Natural killer cell (primary cell): ENCODE results near the gene STX11. TPM values are rescaled to one million over a fixed set of nuclear protein-coding genes. Genes with fewer than 3 reads are reported as not detected.

Experiments used
- ATAC-seq, 3 donors: fragments of 150-1000 bp in 2 of 3; fragments of 200-7000 bp in 1 of 3; cut with Tn5 transposase; 1 replicate in 1 of 3; 2 replicates in 2 of 3; pipeline ENCODE4 v1.10.0; 2021; ENCODE audit warnings: mild to moderate bottlenecking in 2 of 3, moderate library complexity in 2 of 3
- DNase-seq, 2 donors: peaks; one replicate each; pipeline versions ENCODE4 v3.0.0 to v3.0.0-alpha.2; 2013 to 2021; ENCODE audit warnings: mixed read lengths in 1 of 2
- H3K27ac ChIP-seq: one replicate; pipeline ENCODE4 v1.5.1; 2013; ENCODE audit warnings: mild to moderate bottlenecking, low read length
- H3K27me3 ChIP-seq: one replicate; pipeline ENCODE4 v1.6.1; 2013; ENCODE audit warnings: low read length; ENCODE audit not compliant: control insufficient read depth, insufficient read depth
- H3K36me3 ChIP-seq: one replicate; pipeline ENCODE4 v1.6.1; 2013; ENCODE audit warnings: low read length; ENCODE audit not compliant: control insufficient read depth, insufficient read depth
- H3K4me1 ChIP-seq: one replicate; pipeline ENCODE4 v1.6.1; 2013; ENCODE audit warnings: low read length; ENCODE audit not compliant: control insufficient read depth, insufficient read depth
- H3K4me3 ChIP-seq: one replicate; pipeline ENCODE4 v1.5.1; 2013; ENCODE audit warnings: low read length
- H3K9me3 ChIP-seq: one replicate; pipeline ENCODE4 v1.6.1; 2013; ENCODE audit warnings: low read length; ENCODE audit not compliant: control insufficient read depth, insufficient read depth
- H3K27ac Mint-ChIP-seq, 2 donors: one replicate each; pipeline ENCODE4 v1.8.0; 2022; ENCODE audit warnings: mild to moderate bottlenecking in 2 of 2, mixed read lengths in 2 of 2, moderate library complexity in 1 of 2
- H3K27me3 Mint-ChIP-seq, 2 donors: one replicate each; pipeline ENCODE4 v1.8.0; 2022; ENCODE audit warnings: low read depth in 2 of 2, mixed read lengths in 2 of 2
- H3K36me3 Mint-ChIP-seq: one replicate; pipeline ENCODE4 v1.8.0; 2022; ENCODE audit warnings: mixed read lengths
- H3K4me1 Mint-ChIP-seq, 2 donors: one replicate each; pipeline ENCODE4 v1.8.0; 2022; ENCODE audit warnings: mixed read lengths in 2 of 2
- H3K4me3 Mint-ChIP-seq: one replicate; pipeline ENCODE4 v1.8.0; 2022; ENCODE audit warnings: mild to moderate bottlenecking, moderate library complexity, mixed read lengths
- H3K9me3 Mint-ChIP-seq, 2 donors: one replicate each; pipeline ENCODE4 v1.8.0; 2022; ENCODE audit warnings: mixed read lengths in 2 of 2
- CTCF ChIP-seq: fragments of 200-600 bp; IDR thresholded peaks from one replicate; pipeline ENCODE4 v1.8.0; 2022; ENCODE audit warnings: antibody characterized with exemption
- WGBS: methylation state at CpG from one replicate; pipeline ENCODE4 v1.1.7; 2013; ENCODE audit warnings: missing lambda C conversion rate; ENCODE audit not compliant: insufficient coverage; 5-methylcytosine and 5-hydroxymethylcytosine counted together
- intact Hi-C: fragments of 100-400 bp; cut with micrococcal nuclease; formaldehyde crosslinking; loops from one replicate; pipeline ENCODE4 v1.14.2; 2022
- total RNA-seq, 4 donors: library from RNA; stranded (reverse); fragments of 120-200 nt in 1 of 4; gene quantifications; one replicate each; pipeline versions ENCODE4 v1.2.3 to v1.2.4, GENCODE V29; 2013 to 2022

STX11 gene
- total RNA-seq, 3 donors from 2014 or later (not counting 1 experiment from before 2014, with no cell fraction given): 21.9 to 38.3 (median 34.2) TPM

- Mint-ChIP-seq H3K4me1 (peaks cover 12 to 21% of the 10 kb centered on the region in 2 donors), H3K27me3 (peaks cover 0 to 1% of the 10 kb centered on the region in 2 donors), H3K36me3 (no peaks in the 10 kb centered on the region), H3K9me3 (no peaks in the 10 kb centered on the region), H3K4me3 (peak overlapping the region; percentile 35), H3K27ac (peak overlapping the region; percentile 56 to 79)
- intact Hi-C loops: no loop called here
- Histone ChIP-seq H3K27me3 (no peaks in the 10 kb centered on the region), H3K36me3 (no peaks in the 10 kb centered on the region), H3K9me3 (no peaks in the 10 kb centered on the region), H3K4me3 (no peak overlapping the region), H3K27ac (no peak overlapping the region), H3K4me1 (no peaks in the 10 kb centered on the region)
- ATAC-seq: no peak
- DNase-seq: no peak
- WGBS: 38% methylated on average over 1 of the region's 2 CpGs
- no peak for TF ChIP-seq CTCF
These were observed 26.9 kb upstream of the STX11 start for GRCh38 chr6:144123421-144123820.

- no peaks in the 10 kb centered on the region for H3K36me3 ChIP-seq
- Mint-ChIP-seq H3K36me3 (no peaks in the 10 kb centered on the region), H3K9me3 (no peaks in the 10 kb centered on the region), H3K27ac (peak overlapping the region; percentile 56 to 79), H3K4me3 (peak overlapping the region; percentile 35), H3K27me3 (peaks cover 0 to 4% of the 10 kb centered on the region in 2 donors), H3K4me1 (peaks cover 12 to 21% of the 10 kb centered on the region in 2 donors)
- ATAC-seq (peak; percentile 53 to 69 (median 53)), DNase-seq (no peak)
- H3K4me1 ChIP-seq: no peaks in the 10 kb centered on the region
- intact Hi-C loops: no loop called here
- 0% methylated on average over 1 of the region's 2 CpGs for WGBS
- no peak overlapping the region for H3K4me3 ChIP-seq
- no peaks in the 10 kb centered on the region for H3K27me3 ChIP-seq
- no peak for TF ChIP-seq CTCF
- no peak overlapping the region for H3K27ac ChIP-seq
- H3K9me3 ChIP-seq: no peaks in the 10 kb centered on the region
These were observed 26.5 kb upstream of the STX11 start for GRCh38 chr6:144123836-144124235.

- H3K27ac ChIP-seq: no peak overlapping the region
- WGBS: 87% methylated on average over 6 of the region's 6 CpGs
- no peaks in the 10 kb centered on the region for H3K9me3 ChIP-seq
- H3K4me3 Mint-ChIP-seq: no peak overlapping the region
- H3K27me3 ChIP-seq: no peaks in the 10 kb centered on the region
- no peaks in the 10 kb centered on the region for H3K9me3 Mint-ChIP-seq
- ATAC-seq: no peak
- H3K4me1 Mint-ChIP-seq: peaks cover 12 to 21% of the 10 kb centered on the region in 2 donors
- no peak for DNase-seq
- peaks cover 7% of the 10 kb centered on the region in 2 donors for H3K27me3 Mint-ChIP-seq
- H3K4me1 ChIP-seq: no peaks in the 10 kb centered on the region
- H3K4me3 ChIP-seq: no peak overlapping the region
- no peaks in the 10 kb centered on the region for H3K36me3 ChIP-seq
- intact Hi-C loops: no loop called here
- TF ChIP-seq CTCF: no peak
- no peak overlapping the region for H3K27ac Mint-ChIP-seq
- no peaks in the 10 kb centered on the region for H3K36me3 Mint-ChIP-seq
These were observed 23.2 kb upstream of the STX11 start for GRCh38 chr6:144127097-144127496.

- H3K27ac ChIP-seq: no peak overlapping the region
- Mint-ChIP-seq H3K4me3 (no peak overlapping the region), H3K36me3 (no peaks in the 10 kb centered on the region), H3K9me3 (no peaks in the 10 kb centered on the region), H3K4me1 (peaks cover 0 to 2% of the 10 kb centered on the region in 2 donors), H3K27me3 (peaks cover 7 to 14% of the 10 kb centered on the region in 2 donors), H3K27ac (no peak overlapping the region)
- H3K4me1 ChIP-seq: no peaks in the 10 kb centered on the region
- no peaks in the 10 kb centered on the region for H3K36me3 ChIP-seq
- no peak for DNase-seq
- no peaks in the 10 kb centered on the region for H3K27me3 ChIP-seq
- no peaks in the 10 kb centered on the region for H3K9me3 ChIP-seq
- WGBS: 88% methylated on average over 6 of the region's 6 CpGs
- ATAC-seq: no peak
- H3K4me3 ChIP-seq: no peak overlapping the region
- intact Hi-C loops: no loop called here
- TF ChIP-seq CTCF: no peak
These were observed 20.8 kb upstream of the STX11 start for GRCh38 chr6:144129469-144129868.
